Neural cell (in vitro differentiated cells): Measurements from ENCODE around the gene SH3TC2. TPM values are rescaled to one million over a fixed set of nuclear protein-coding genes. Genes with fewer than 3 reads are reported as not detected.

Experiments used
- H2AFZ ChIP-seq: fragments of 200-600, 300-800 bp; sonication (generic), shearing (Covaris generic); 2 replicates; pipeline ENCODE4 v1.6.0; 2014; ENCODE audit warnings: low read depth, mild to moderate bottlenecking, antibody characterized with exemption, low read length, moderate library complexity
- H3F3A ChIP-seq: fragments of 200-600 bp; shearing (Covaris generic); 2 replicates; pipeline ENCODE4 v1.6.1; 2016; ENCODE audit warnings: mild to moderate bottlenecking, moderate library complexity, mixed read lengths, antibody characterized with exemption, low read length; ENCODE audit not compliant: insufficient read depth, poor library complexity, severe bottlenecking
- H3K27ac ChIP-seq: fragments of 200-600, 300-800 bp; sonication (generic), shearing (Covaris generic); 2 replicates; pipeline ENCODE4 v1.5.1; 2014; ENCODE audit warnings: mild to moderate bottlenecking, low read length, moderate library complexity
- H3K27me3 ChIP-seq: fragments of 300-800, 200-600 bp; sonication (generic), shearing (Covaris generic); 2 replicates; pipeline ENCODE4 v1.6.0; 2014; ENCODE audit warnings: mild to moderate bottlenecking, low read depth, low read length, moderate library complexity; ENCODE audit not compliant: insufficient read depth
- H3K36me3 ChIP-seq: fragments of 300-800, 200-600 bp; sonication (generic), shearing (Covaris generic); 2 replicates; pipeline ENCODE4 v1.5.1; 2014; ENCODE audit warnings: mild to moderate bottlenecking, antibody characterized with exemption, low read length, moderate library complexity; ENCODE audit not compliant: insufficient read depth
- H3K4me2 ChIP-seq: fragments of 300-800, 200-600 bp; sonication (generic), shearing (Covaris generic); 2 replicates; pipeline ENCODE4 v1.6.0; 2014; ENCODE audit warnings: mild to moderate bottlenecking, low read length
- H3K4me3 ChIP-seq: fragments of 300-800, 200-600 bp; sonication (generic), shearing (Covaris generic); 2 replicates; pipeline ENCODE4 v1.5.1; 2014; ENCODE audit warnings: mild to moderate bottlenecking, low read length, moderate library complexity
- H3K79me2 ChIP-seq: fragments of 200-600 bp; shearing (Covaris generic); replicated peaks from 2 replicates; pipeline ENCODE4 v1.6.0; 2014; ENCODE audit warnings: mild to moderate bottlenecking, low read length, moderate library complexity; ENCODE audit not compliant: insufficient read depth
- H3K9ac ChIP-seq: fragments of 300-800, 200-600 bp; sonication (generic), shearing (Covaris generic); 2 replicates; pipeline ENCODE4 v1.6.1; 2016; ENCODE audit warnings: mild to moderate bottlenecking, low read length, mixed read lengths
- H3K9me2 ChIP-seq: fragments of 200-600 bp; shearing (Covaris generic); 2 replicates; pipeline ENCODE4 v1.6.1; 2016; ENCODE audit warnings: mild to moderate bottlenecking, low read length, mixed read lengths; ENCODE audit not compliant: insufficient read depth
- H3K9me3 ChIP-seq: fragments of 200-600, 300-800 bp; sonication (generic), shearing (Covaris generic); 2 replicates; pipeline ENCODE4 v1.6.1; 2016; ENCODE audit warnings: mild to moderate bottlenecking, mixed run types, low read length, moderate library complexity, mixed read lengths
- H4K20me1 ChIP-seq: fragments of 200-600 bp; shearing (Covaris generic); 2 replicates; pipeline ENCODE4 v1.6.1; 2016; ENCODE audit warnings: mild to moderate bottlenecking, mixed run types; ENCODE audit not compliant: insufficient read depth
- EP300 ChIP-seq: fragments of 450-650 bp; conservative IDR thresholded peaks from 2 replicates; pipeline ENCODE4 v1.6.1; 2014; ENCODE audit warnings: antibody characterized with exemption, mild to moderate bottlenecking, moderate library complexity; ENCODE audit not compliant: poor library complexity, severe bottlenecking
- EZH2 ChIP-seq: fragments of 200-600, 300-800 bp; shearing (Covaris generic), sonication (generic); IDR thresholded peaks from 2 replicates; pipeline ENCODE4 v1.6.1; 2014; ENCODE audit warnings: antibody characterized with exemption, low read length, borderline replicate concordance, mild to moderate bottlenecking; ENCODE audit not compliant: insufficient read depth, poor library complexity, severe bottlenecking
- MXI1 ChIP-seq: fragments of 450-650 bp; conservative IDR thresholded peaks from 2 replicates; pipeline ENCODE4 v1.6.1; 2014; ENCODE audit warnings: antibody characterized with exemption, mild to moderate bottlenecking; ENCODE audit not compliant: poor library complexity, severe bottlenecking
- POLR2AphosphoS5 ChIP-seq: IDR thresholded peaks from 2 replicates; pipeline ENCODE4 v1.6.1; 2012
- RAD21 ChIP-seq: fragments of 450-650 bp; conservative IDR thresholded peaks from 2 replicates; pipeline ENCODE4 v1.6.1; 2014; ENCODE audit warnings: antibody characterized with exemption, mild to moderate bottlenecking, moderate library complexity
- SMC3 ChIP-seq: fragments of 450-650 bp; conservative IDR thresholded peaks from 2 replicates; pipeline ENCODE4 v1.6.1; 2014; ENCODE audit warnings: antibody characterized with exemption, mild to moderate bottlenecking, moderate library complexity; ENCODE audit not compliant: poor library complexity
- TAF1 ChIP-seq: IDR thresholded peaks from 2 replicates; pipeline ENCODE4 v1.6.1; 2012; ENCODE audit warnings: low read depth
- polyA plus RNA-seq: library from polyadenylated mRNA; depleted of rRNA; stranded (reverse); fragments of >200 nt; gene quantifications from 2 replicates; pipeline ENCODE4 v1.2.3, GENCODE V29; 2014
- TF ChIP-seq, protein P1 (sequence below): fragments of 450-650 bp; IDR thresholded peaks from 2 replicates; pipeline ENCODE4 v1.5.1; 2014; ENCODE audit warnings: antibody characterized with exemption, mild to moderate bottlenecking, moderate library complexity; ENCODE audit not compliant: poor library complexity, severe bottlenecking
- TF ChIP-seq, protein P2 (sequence below): IDR thresholded peaks from 2 replicates; pipeline ENCODE4 v1.6.1; 2012; ENCODE audit warnings: borderline replicate concordance

SH3TC2 gene
- polyA plus RNA-seq, 1 donor from 2014 or later, result not detected

DNA sequence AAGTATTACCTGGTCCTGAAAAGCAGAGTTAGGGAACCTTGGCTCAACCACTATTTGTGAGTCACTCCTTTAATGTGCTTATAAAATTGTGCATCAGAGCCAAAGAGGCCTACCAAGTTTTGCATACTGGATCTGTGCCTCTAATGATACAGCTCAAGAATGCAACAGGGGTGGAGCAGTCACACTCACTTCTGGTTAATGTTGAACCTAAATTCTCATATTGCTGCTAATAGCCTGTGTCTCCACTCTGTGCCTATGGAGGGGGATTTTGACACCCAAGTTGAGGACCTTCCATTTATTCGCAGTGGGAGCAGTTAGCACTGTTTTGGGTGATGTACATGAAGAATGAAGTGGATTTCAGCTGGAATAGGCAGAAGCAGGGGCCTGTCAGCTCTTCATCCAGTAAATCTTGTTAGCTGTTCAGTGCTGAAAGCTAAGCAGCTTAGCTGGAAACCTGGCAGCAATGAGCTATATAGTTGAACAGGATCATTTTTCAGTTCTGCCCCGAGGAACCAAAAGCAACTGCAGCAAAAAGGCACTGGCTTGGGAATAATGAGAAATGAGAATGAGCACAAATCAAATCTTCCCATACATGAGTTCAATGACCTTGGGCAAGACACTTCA is 9.7 kb downstream of the SH3TC2 start:
- H3K4me2 ChIP-seq, result no peak overlapping the region
- H4K20me1 ChIP-seq, result no peaks in the 10 kb centered on the region
- no peaks in the 10 kb centered on the region for H3F3A ChIP-seq
- TF ChIP-seq TAF1 (no peak), MXI1 (no peak), EP300 (no peak), EZH2 (no peak), SMC3 (no peak), RAD21 (no peak), POLR2AphosphoS5 (no peak)
- TF ChIP-seq, protein P1, sequence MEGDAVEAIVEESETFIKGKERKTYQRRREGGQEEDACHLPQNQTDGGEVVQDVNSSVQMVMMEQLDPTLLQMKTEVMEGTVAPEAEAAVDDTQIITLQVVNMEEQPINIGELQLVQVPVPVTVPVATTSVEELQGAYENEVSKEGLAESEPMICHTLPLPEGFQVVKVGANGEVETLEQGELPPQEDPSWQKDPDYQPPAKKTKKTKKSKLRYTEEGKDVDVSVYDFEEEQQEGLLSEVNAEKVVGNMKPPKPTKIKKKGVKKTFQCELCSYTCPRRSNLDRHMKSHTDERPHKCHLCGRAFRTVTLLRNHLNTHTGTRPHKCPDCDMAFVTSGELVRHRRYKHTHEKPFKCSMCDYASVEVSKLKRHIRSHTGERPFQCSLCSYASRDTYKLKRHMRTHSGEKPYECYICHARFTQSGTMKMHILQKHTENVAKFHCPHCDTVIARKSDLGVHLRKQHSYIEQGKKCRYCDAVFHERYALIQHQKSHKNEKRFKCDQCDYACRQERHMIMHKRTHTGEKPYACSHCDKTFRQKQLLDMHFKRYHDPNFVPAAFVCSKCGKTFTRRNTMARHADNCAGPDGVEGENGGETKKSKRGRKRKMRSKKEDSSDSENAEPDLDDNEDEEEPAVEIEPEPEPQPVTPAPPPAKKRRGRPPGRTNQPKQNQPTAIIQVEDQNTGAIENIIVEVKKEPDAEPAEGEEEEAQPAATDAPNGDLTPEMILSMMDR, result no peak
- TF ChIP-seq, protein P2, sequence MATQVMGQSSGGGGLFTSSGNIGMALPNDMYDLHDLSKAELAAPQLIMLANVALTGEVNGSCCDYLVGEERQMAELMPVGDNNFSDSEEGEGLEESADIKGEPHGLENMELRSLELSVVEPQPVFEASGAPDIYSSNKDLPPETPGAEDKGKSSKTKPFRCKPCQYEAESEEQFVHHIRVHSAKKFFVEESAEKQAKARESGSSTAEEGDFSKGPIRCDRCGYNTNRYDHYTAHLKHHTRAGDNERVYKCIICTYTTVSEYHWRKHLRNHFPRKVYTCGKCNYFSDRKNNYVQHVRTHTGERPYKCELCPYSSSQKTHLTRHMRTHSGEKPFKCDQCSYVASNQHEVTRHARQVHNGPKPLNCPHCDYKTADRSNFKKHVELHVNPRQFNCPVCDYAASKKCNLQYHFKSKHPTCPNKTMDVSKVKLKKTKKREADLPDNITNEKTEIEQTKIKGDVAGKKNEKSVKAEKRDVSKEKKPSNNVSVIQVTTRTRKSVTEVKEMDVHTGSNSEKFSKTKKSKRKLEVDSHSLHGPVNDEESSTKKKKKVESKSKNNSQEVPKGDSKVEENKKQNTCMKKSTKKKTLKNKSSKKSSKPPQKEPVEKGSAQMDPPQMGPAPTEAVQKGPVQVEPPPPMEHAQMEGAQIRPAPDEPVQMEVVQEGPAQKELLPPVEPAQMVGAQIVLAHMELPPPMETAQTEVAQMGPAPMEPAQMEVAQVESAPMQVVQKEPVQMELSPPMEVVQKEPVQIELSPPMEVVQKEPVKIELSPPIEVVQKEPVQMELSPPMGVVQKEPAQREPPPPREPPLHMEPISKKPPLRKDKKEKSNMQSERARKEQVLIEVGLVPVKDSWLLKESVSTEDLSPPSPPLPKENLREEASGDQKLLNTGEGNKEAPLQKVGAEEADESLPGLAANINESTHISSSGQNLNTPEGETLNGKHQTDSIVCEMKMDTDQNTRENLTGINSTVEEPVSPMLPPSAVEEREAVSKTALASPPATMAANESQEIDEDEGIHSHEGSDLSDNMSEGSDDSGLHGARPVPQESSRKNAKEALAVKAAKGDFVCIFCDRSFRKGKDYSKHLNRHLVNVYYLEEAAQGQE, result no peak
- no peaks in the 10 kb centered on the region for H3K36me3 ChIP-seq
- H3K9ac ChIP-seq, result no peak overlapping the region
- H3K27ac ChIP-seq, result no peak overlapping the region
- no peaks in the 10 kb centered on the region for H3K27me3 ChIP-seq
- H3K9me3 ChIP-seq, result no peaks in the 10 kb centered on the region
- H3K4me3 ChIP-seq, result no peak overlapping the region
- no peaks in the 10 kb centered on the region for H3K79me2 ChIP-seq
- H2AFZ ChIP-seq, result no peak overlapping the region
- no peaks in the 10 kb centered on the region for H3K9me2 ChIP-seq

DNA sequence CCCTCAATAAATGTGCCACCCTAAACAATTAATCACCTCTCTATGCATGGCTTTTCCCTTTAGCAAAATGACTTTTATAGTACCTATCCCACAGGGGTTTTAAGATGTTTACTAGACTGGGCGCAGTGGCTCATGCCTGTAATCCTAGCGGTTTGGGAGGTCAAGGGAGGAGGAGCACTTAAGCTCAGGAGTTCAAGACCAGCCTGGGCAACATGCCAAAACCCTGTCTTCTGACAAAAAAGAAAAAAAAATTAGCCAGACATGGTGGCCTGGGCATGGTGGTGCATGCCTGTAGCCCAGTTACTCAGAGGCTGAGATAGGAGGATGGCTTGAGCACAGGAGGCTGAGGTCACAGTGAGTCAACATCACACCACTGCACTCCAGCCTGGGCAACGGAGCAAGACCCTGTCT is 13.5 kb downstream of the SH3TC2 start:
- Histone ChIP-seq H4K20me1 (no peaks in the 10 kb centered on the region), H2AFZ (no peak overlapping the region), H3F3A (no peaks in the 10 kb centered on the region), H3K9me3 (no peaks in the 10 kb centered on the region), H3K4me3 (no peak overlapping the region), H3K27me3 (no peaks in the 10 kb centered on the region), H3K36me3 (no peaks in the 10 kb centered on the region), H3K9ac (no peak overlapping the region), H3K27ac (no peak overlapping the region), H3K9me2 (no peaks in the 10 kb centered on the region), H3K4me2 (no peak overlapping the region), H3K79me2 (no peaks in the 10 kb centered on the region)
- TF ChIP-seq MXI1, result no peak
- no peak for TF ChIP-seq SMC3
- TF ChIP-seq, protein P2, result no peak
- TF ChIP-seq, protein P1, result no peak
- TF ChIP-seq EP300, result no peak
- no peak for TF ChIP-seq EZH2
